ENCODE measurements around the gene UBE2R2. TPM values are rescaled to one million over a fixed set of nuclear protein-coding genes. Genes with fewer than 3 reads are reported as not detected.

Gene UBE2R2
- total and polyA plus RNA-seq, 12 donors: 15.8 to 47.9 (median 41.4) TPM

GRCh38 chr9:33852216-33852826, 35.4 kb downstream of the UBE2R2 start:
- Histone ChIP-seq H3K9me3 (no peaks in the 10 kb centered on the region), H3K27ac (peak overlapping the region in 8 of 10 donors; percentile 7 to 49 (median 31)), H3K27me3 (no peaks in the 10 kb centered on the region), H3K4me1 (peaks cover 3 to 68% (median 48%) of the 10 kb centered on the region in 9 donors), H3K4me3 (no peak overlapping the region), H3K36me3 (peaks cover 0 to 3% (median 0%) of the 10 kb centered on the region in 9 donors)
- WGBS, 2 donors: 55% methylated on average over 8 of the region's 8 CpGs
- intact Hi-C loops (cut with DNase I): loop anchor here (1.0 to 5.0 kb wide), 7 partner anchors 35 to 42 kb away; partner anchors contain the start of gene UBE2R2 (in 5 of the 10)
- ATAC-seq (peak; percentile 53 to 90 (median 84)), DNase-seq (peak; percentile 44 to 80)
- TF ChIP-seq CTCF (IDR thresholded peaks at IDR 0.05): peak; percentile 52 to 79 (median 67)

- Histone ChIP-seq H3K27me3 (no peaks in the 10 kb centered on the region), H3K36me3 (peaks cover 0 to 3% (median 0%) of the 10 kb centered on the region in 9 donors), H3K4me1 (peaks cover 0 to 66% (median 35%) of the 10 kb centered on the region in 9 donors), H3K27ac (no peak overlapping the region), H3K9me3 (no peaks in the 10 kb centered on the region), H3K4me3 (no peak overlapping the region)
- DNase-seq (no peak), ATAC-seq (no peak)
- no peak for TF ChIP-seq CTCF (IDR thresholded peaks at IDR 0.05)
- intact Hi-C loops (cut with DNase I): no loop called here
These were observed 39.3 kb downstream of the UBE2R2 start for GRCh38 chr9:33856247-33856646.

DNA sequence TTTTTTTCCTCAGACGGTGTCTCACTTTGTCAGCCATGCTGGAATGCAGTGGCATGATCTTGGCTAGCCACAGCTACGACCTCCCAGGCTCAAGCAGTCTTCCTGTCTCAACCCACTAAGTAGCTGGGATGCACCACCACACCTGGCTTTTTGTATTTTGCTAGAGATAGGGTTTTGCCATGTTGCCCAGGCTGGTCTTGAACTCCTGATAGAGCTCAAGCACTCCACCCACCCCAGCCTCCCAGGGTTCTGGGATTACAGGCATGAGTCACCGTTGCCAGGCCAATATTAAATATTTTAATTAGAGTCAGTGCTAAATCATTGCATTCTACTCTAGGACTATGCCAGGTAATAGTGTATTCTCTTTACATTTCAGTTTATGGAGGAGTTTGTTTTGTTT, 41.5 kb downstream of the UBE2R2 start:
- H3K36me3 ChIP-seq: peaks cover 0 to 8% (median 0%) of the 10 kb centered on the region in 9 donors
- no peak for DNase-seq
- TF ChIP-seq CTCF (IDR thresholded peaks at IDR 0.05): no peak
- 63 to 73% methylated on average over 3 of the region's 3 CpGs for WGBS, 2 donors
- peaks cover 0 to 58% (median 35%) of the 10 kb centered on the region in 9 donors for H3K4me1 ChIP-seq
- no peak for ATAC-seq
- no peak overlapping the region for H3K27ac ChIP-seq
- no peaks in the 10 kb centered on the region for H3K27me3 ChIP-seq
- no peaks in the 10 kb centered on the region for H3K9me3 ChIP-seq
- H3K4me3 ChIP-seq: no peak overlapping the region
- intact Hi-C loops (cut with DNase I): no loop called here

- ATAC-seq: no peak
- Histone ChIP-seq H3K27me3 (no peaks in the 10 kb centered on the region), H3K27ac (peak overlapping the region in 1 of 10 donors; percentile 7), H3K36me3 (peaks cover 0 to 17% (median 0%) of the 10 kb centered on the region in 9 donors), H3K4me1 (peaks cover 0 to 55% (median 31%) of the 10 kb centered on the region in 9 donors), H3K4me3 (no peak overlapping the region), H3K9me3 (no peaks in the 10 kb centered on the region)
- no peak for DNase-seq
- 80 to 81% methylated on average over 1 of the region's 1 CpG for WGBS, 2 donors
- no peak for TF ChIP-seq CTCF (IDR thresholded peaks at IDR 0.05)
- intact Hi-C loops (cut with DNase I): no loop called here
These were observed 43.4 kb downstream of the UBE2R2 start for GRCh38 chr9:33860200-33860871.
